Hair follicular keratinocyte (primary cell): ENCODE measurements around the gene MBNL3. TPM values are rescaled to one million over a fixed set of nuclear protein-coding genes. Genes with fewer than 3 reads are reported as not detected.

Experiments used
- total RNA-seq: library from RNA; depleted of rRNA; stranded (reverse); fragments of >200 nt; gene quantifications from 2 replicates; pipeline ENCODE4 v1.2.3, GENCODE V29; 2015

MBNL3 gene
- total RNA-seq = 6.8 TPM in 2 replicates

GRCh38 chrX:132488819-132489577, at the start of gene MBNL3:
Gene MBNL3 (minus strand): TSS chrX:132489038. CDS start chrX:132439611, 49,427 bp downstream.

